Activated T-cell treated with anti-CD3 and anti-CD28 coated beads for 4 hours (primary cell): ENCODE data around the gene CPB1.
"Not testable (repeated sequence)": the region's sequence is repeated elsewhere in the genome, so short reads cannot be mapped to it uniquely, and the experiment has no call there.

Experiments
- DNase-seq: peaks from one replicate; pipeline ENCODE4 v3.0.0-alpha.2; 2020

CPB1 gene

GRCh38 chr3:148827585-148827984 is at the start of gene CPB1:
CPB1 (plus strand) TSS chr3:148827811; CDS start chr3:148827824, 13 bp downstream.
- no peak for DNase-seq

GRCh38 chr3:148778926-148779325 is 48.7 kb upstream of the CPB1 start:
- DNase-seq, result no peak

- not testable (repeated sequence) for DNase-seq
These were observed 42.6 kb upstream of the CPB1 start for GRCh38 chr3:148785026-148785425.

- not testable (repeated sequence) for DNase-seq
These were observed 41.5 kb upstream of the CPB1 start for GRCh38 chr3:148786159-148786558.

- DNase-seq, result no peak
These were observed 38.5 kb upstream of the CPB1 start for GRCh38 chr3:148789146-148789545.

- DNase-seq, result no peak
These were observed 37.7 kb upstream of the CPB1 start for GRCh38 chr3:148789906-148790305.

- no peak for DNase-seq
These were observed 37.2 kb upstream of the CPB1 start for GRCh38 chr3:148790370-148790769.

- no peak for DNase-seq
These were observed 36.5 kb upstream of the CPB1 start for GRCh38 chr3:148790851-148791735.

GRCh38 chr3:148791920-148792319 is 35.7 kb upstream of the CPB1 start:
- DNase-seq, result no peak

- no peak for DNase-seq
These were observed 35.1 kb upstream of the CPB1 start for GRCh38 chr3:148792516-148792915.

- no peak for DNase-seq
These were observed 30.8 kb upstream of the CPB1 start for GRCh38 chr3:148796799-148797198.

GRCh38 chr3:148797795-148798194 is 29.8 kb upstream of the CPB1 start:
- DNase-seq, result no peak

GRCh38 chr3:148800414-148800813 is 27.2 kb upstream of the CPB1 start:
- no peak for DNase-seq

GRCh38 chr3:148809835-148810234 is 17.8 kb upstream of the CPB1 start:
- DNase-seq, result no peak

- no peak for DNase-seq
These were observed 12.1 kb upstream of the CPB1 start for GRCh38 chr3:148815316-148816110.

- DNase-seq, result no peak
These were observed 11.2 kb upstream of the CPB1 start for GRCh38 chr3:148816427-148816826.

GRCh38 chr3:148816981-148817525 is 10.6 kb upstream of the CPB1 start:
- no peak for DNase-seq

GRCh38 chr3:148820361-148821245 is 7.0 kb upstream of the CPB1 start:
- DNase-seq, result no peak

GRCh38 chr3:148823026-148823425 is 4.6 kb upstream of the CPB1 start:
- DNase-seq, result no peak

GRCh38 chr3:148825476-148825875 is 2.1 kb upstream of the CPB1 start:
- no peak for DNase-seq

- no peak for DNase-seq
These were observed 602 bp downstream of the CPB1 start for GRCh38 chr3:148828136-148828690.

- no peak for DNase-seq
These were observed 2.3 kb downstream of the CPB1 start for GRCh38 chr3:148829926-148830325.
